Measurements from ENCODE around the gene TACR1.

TACR1 gene

DNA sequence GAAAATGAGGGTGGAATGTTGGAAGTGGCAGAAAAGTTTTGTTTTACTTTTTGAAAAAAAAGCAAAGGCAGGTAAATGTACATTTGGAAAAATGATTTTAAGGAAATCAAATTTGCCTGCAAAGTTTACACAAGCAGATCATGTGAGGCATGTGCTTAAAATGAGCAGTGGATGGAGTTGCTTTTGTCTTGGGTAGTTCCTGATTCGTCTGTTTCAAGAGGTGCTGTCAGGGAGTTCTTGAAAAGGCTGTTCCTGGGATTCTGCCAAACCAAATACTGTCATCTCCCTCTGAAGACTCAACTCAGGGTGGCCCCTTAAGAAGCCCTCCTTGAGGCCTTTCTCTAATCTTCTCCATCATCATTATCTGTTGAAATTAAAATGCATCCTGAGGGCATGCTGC lies 59.0 kb downstream of the TACR1 start:
- no peaks in the 10 kb centered on the region for H3K27me3 Mint-ChIP-seq
- ATAC-seq, result no peak
- H3K4me1 Mint-ChIP-seq, result no peaks in the 10 kb centered on the region
- H3K9me3 Mint-ChIP-seq, result no peaks in the 10 kb centered on the region
- H3K4me3 Mint-ChIP-seq, result no peak overlapping the region
- no peaks in the 10 kb centered on the region for H3K36me3 Mint-ChIP-seq
- no peak overlapping the region for H3K27ac Mint-ChIP-seq

GRCh38 chr2:75139171-75139570 lies 60.1 kb downstream of the TACR1 start:
- no peaks in the 10 kb centered on the region for H3K4me1 Mint-ChIP-seq
- no peaks in the 10 kb centered on the region for H3K9me3 Mint-ChIP-seq
- no peaks in the 10 kb centered on the region for H3K36me3 Mint-ChIP-seq
- no peak for ATAC-seq
- H3K27me3 Mint-ChIP-seq, result no peaks in the 10 kb centered on the region
- no peak overlapping the region for H3K4me3 Mint-ChIP-seq
- no peak overlapping the region for H3K27ac Mint-ChIP-seq

GRCh38 chr2:75138528-75138927 lies 60.8 kb downstream of the TACR1 start:
- no peak overlapping the region for H3K27ac Mint-ChIP-seq
- no peaks in the 10 kb centered on the region for H3K27me3 Mint-ChIP-seq
- no peaks in the 10 kb centered on the region for H3K36me3 Mint-ChIP-seq
- H3K9me3 Mint-ChIP-seq, result no peaks in the 10 kb centered on the region
- no peak overlapping the region for H3K4me3 Mint-ChIP-seq
- no peak for ATAC-seq
- H3K4me1 Mint-ChIP-seq, result no peaks in the 10 kb centered on the region

GRCh38 chr2:75135776-75136400 lies 63.4 kb downstream of the TACR1 start:
- no peaks in the 10 kb centered on the region for H3K9me3 Mint-ChIP-seq
- H3K4me1 Mint-ChIP-seq, result no peaks in the 10 kb centered on the region
- no peak for ATAC-seq
- H3K4me3 Mint-ChIP-seq, result no peak overlapping the region
- H3K36me3 Mint-ChIP-seq, result no peaks in the 10 kb centered on the region
- H3K27ac Mint-ChIP-seq, result no peak overlapping the region
- H3K27me3 Mint-ChIP-seq, result no peaks in the 10 kb centered on the region

- Mint-ChIP-seq H3K9me3 (no peaks in the 10 kb centered on the region), H3K36me3 (no peaks in the 10 kb centered on the region), H3K27me3 (no peaks in the 10 kb centered on the region), H3K4me1 (no peaks in the 10 kb centered on the region), H3K4me3 (no peak overlapping the region), H3K27ac (no peak overlapping the region)
- no peak for ATAC-seq
These were observed 64.5 kb downstream of the TACR1 start for GRCh38 chr2:75134860-75135259.

GRCh38 chr2:75133621-75134570 lies 65.4 kb downstream of the TACR1 start:
- no peaks in the 10 kb centered on the region for H3K9me3 Mint-ChIP-seq
- no peaks in the 10 kb centered on the region for H3K27me3 Mint-ChIP-seq
- H3K4me1 Mint-ChIP-seq, result no peaks in the 10 kb centered on the region
- no peak for ATAC-seq
- H3K27ac Mint-ChIP-seq, result no peak overlapping the region
- no peak overlapping the region for H3K4me3 Mint-ChIP-seq
- H3K36me3 Mint-ChIP-seq, result no peaks in the 10 kb centered on the region

DNA sequence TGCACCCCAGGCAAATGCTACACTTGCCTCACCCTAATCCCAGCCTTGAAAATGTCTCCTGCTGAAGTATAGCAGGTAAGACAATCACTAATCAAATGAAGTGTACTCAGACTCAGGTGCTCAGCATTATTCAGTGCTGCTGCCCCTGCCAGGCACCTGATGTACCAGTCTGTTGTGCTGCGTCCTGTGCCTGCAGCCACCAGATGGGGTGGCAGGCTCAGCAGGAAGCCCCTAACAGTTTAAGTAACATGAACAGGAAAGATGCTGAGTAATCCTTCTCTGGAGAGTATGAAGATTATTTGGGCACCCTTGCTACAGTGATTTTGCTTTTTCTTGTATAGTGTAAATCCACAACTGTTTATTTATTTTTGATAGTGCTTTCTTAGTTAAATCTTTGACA lies 69.1 kb downstream of the TACR1 start:
- Mint-ChIP-seq H3K4me1 (no peaks in the 10 kb centered on the region), H3K4me3 (no peak overlapping the region), H3K27ac (no peak overlapping the region), H3K36me3 (no peaks in the 10 kb centered on the region), H3K9me3 (peaks cover 4% of the 10 kb centered on the region), H3K27me3 (no peaks in the 10 kb centered on the region)
- ATAC-seq, result peak; percentile 27

GRCh38 chr2:75123876-75124275 lies 75.4 kb downstream of the TACR1 start:
- H3K36me3 Mint-ChIP-seq, result no peaks in the 10 kb centered on the region
- no peaks in the 10 kb centered on the region for H3K27me3 Mint-ChIP-seq
- H3K27ac Mint-ChIP-seq, result no peak overlapping the region
- no peak for ATAC-seq
- H3K4me1 Mint-ChIP-seq, result no peaks in the 10 kb centered on the region
- H3K9me3 Mint-ChIP-seq, result peaks cover 4% of the 10 kb centered on the region
- no peak overlapping the region for H3K4me3 Mint-ChIP-seq

DNA sequence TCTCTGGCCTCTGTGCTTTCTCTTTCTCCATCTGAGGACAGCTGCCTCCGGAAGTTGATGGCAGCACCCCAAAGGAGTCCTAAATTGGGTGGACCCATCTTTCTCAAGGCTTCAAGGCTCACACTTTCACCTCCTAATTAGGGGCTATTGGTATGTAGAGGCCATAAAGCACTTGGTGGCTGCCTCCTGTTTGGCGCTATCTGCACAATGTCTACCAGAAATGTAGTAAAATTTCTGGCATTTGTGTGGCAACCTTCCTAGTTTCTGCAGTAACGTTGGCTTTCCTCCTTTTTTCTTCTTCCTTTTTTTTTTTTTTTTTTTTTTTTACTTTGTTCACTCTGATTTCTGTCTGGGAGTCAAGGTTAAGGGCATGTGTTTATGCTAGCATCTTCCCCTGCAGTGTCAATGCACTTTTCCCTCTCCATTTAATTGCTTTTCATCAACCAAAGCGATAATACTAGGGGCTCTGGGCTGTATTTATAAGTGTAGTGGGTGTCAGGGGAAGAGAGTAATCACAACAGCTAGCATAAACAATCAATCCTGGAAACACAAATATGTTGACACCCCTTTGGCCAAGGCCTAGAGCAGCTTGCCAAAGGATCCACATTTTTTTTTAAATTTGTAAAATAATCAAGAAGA lies 86.0 kb downstream of the TACR1 start:
- Mint-ChIP-seq H3K36me3 (no peaks in the 10 kb centered on the region), H3K27me3 (no peaks in the 10 kb centered on the region)

GRCh38 chr2:75108937-75109482 lies 90.3 kb downstream of the TACR1 start:
- peaks cover 5% of the 10 kb centered on the region for H3K36me3 Mint-ChIP-seq
- H3K27ac Mint-ChIP-seq, result no peak overlapping the region
- H3K9me3 Mint-ChIP-seq, result peaks cover under 1% of the 10 kb centered on the region
- no peaks in the 10 kb centered on the region for H3K27me3 Mint-ChIP-seq
- H3K4me1 Mint-ChIP-seq, result no peaks in the 10 kb centered on the region
- no peak overlapping the region for H3K4me3 Mint-ChIP-seq
- ATAC-seq, result no peak

More for the DNA sequence above, 86.0 kb downstream of the TACR1 start:
- ATAC-seq, result no peak
- no peak overlapping the region for H3K27ac Mint-ChIP-seq
- no peaks in the 10 kb centered on the region for H3K9me3 Mint-ChIP-seq
- H3K4me3 Mint-ChIP-seq, result no peak overlapping the region
- no peaks in the 10 kb centered on the region for H3K4me1 Mint-ChIP-seq

DNA sequence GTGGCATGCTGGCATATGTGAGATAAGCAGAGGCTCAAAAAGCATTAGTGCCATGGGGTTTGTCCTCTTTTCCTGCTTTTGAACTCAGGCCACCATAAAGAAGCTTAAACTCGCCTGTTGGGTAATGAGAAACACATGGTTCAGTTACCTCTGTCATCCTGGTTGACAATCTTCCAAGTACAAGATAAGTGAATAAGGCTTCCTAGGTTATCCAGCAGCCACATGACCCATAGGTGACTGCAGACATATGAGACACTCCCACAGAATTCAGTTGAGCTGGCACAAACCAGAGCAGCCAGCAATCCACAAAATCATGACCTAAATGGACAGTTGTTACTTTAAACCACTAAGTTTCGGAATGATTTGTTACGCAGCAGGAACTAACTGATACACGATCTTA lies 97.3 kb downstream of the TACR1 start:
- no peak for ATAC-seq
- Mint-ChIP-seq H3K27ac (no peak overlapping the region), H3K36me3 (peaks cover 22% of the 10 kb centered on the region), H3K9me3 (peaks cover 6% of the 10 kb centered on the region), H3K4me3 (no peak overlapping the region), H3K27me3 (no peaks in the 10 kb centered on the region), H3K4me1 (peaks cover 7% of the 10 kb centered on the region)

- Mint-ChIP-seq H3K9me3 (peaks cover 6% of the 10 kb centered on the region), H3K4me3 (no peak overlapping the region), H3K27ac (no peak overlapping the region), H3K4me1 (peaks cover 7% of the 10 kb centered on the region), H3K36me3 (peaks cover 22% of the 10 kb centered on the region), H3K27me3 (no peaks in the 10 kb centered on the region)
- ATAC-seq, result no peak
These were observed 98.5 kb downstream of the TACR1 start for GRCh38 chr2:75100801-75101151.

- ATAC-seq, result no peak
- Mint-ChIP-seq H3K4me3 (no peak overlapping the region), H3K4me1 (peaks cover 7% of the 10 kb centered on the region), H3K36me3 (peaks cover 22% of the 10 kb centered on the region), H3K27me3 (no peaks in the 10 kb centered on the region), H3K9me3 (peaks cover 6% of the 10 kb centered on the region), H3K27ac (no peak overlapping the region)
These were observed 99.1 kb downstream of the TACR1 start for GRCh38 chr2:75100011-75100800.

GRCh38 chr2:75099521-75099922 lies 99.8 kb downstream of the TACR1 start:
- peaks cover 19% of the 10 kb centered on the region for H3K36me3 Mint-ChIP-seq
- no peak overlapping the region for H3K27ac Mint-ChIP-seq
- no peak for ATAC-seq
- H3K9me3 Mint-ChIP-seq, result peaks cover 6% of the 10 kb centered on the region
- peaks cover 7% of the 10 kb centered on the region for H3K4me1 Mint-ChIP-seq
- no peak overlapping the region for H3K4me3 Mint-ChIP-seq
- H3K27me3 Mint-ChIP-seq, result no peaks in the 10 kb centered on the region

DNA sequence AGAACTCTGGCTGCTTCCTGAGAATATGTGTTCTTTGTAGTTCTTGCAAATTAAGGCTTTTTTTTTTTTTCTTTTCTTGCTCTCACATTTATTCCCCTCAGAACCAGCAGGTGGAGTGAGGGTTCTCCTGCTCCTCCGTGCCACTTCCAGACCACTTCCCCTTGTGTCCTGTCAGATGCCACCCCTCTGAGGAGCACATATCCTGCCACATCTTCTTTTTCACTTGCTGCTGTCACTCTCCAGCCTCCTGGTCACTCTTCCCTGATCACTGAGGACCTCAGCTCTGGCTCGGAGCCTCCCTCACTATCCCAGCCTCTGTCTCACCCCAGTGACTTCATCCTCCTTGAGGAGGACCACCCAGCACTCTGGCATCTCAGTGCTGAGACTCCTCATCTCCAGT lies 100.5 kb downstream of the TACR1 start:
- peaks cover 3% of the 10 kb centered on the region for H3K9me3 Mint-ChIP-seq
- H3K27me3 Mint-ChIP-seq, result no peaks in the 10 kb centered on the region

More for the DNA sequence above, 100.5 kb downstream of the TACR1 start:
- ATAC-seq, result no peak
- H3K27ac Mint-ChIP-seq, result no peak overlapping the region
- H3K4me3 Mint-ChIP-seq, result no peak overlapping the region
- H3K36me3 Mint-ChIP-seq, result peaks cover 16% of the 10 kb centered on the region
- peaks cover 7% of the 10 kb centered on the region for H3K4me1 Mint-ChIP-seq
